Measurements from ENCODE around the gene UGT2B17.
"Not testable (repeated sequence)": the region's sequence is repeated elsewhere in the genome, so short reads cannot be mapped to it uniquely, and the experiment has no call there.

The UGT2B17 gene

GRCh38 chr4:68566364-68566763 is 9.8 kb downstream of the UGT2B17 start:
- H3K36me3 ChIP-seq (ENCODE audit: control insufficient read depth, insufficient read depth, low read length); H3K27me3 ChIP-seq (ENCODE audit: control insufficient read depth, insufficient read depth, low read length); H3K4me3 ChIP-seq (ENCODE audit: low read depth, low read length); H3K4me1 ChIP-seq (ENCODE audit: control insufficient read depth, insufficient read depth, low read length); H3K9ac ChIP-seq (ENCODE audit: low read depth, low read length); H3K9me3 ChIP-seq (ENCODE audit: control insufficient read depth, insufficient read depth, low read length): not testable (repeated sequence)

- not testable (repeated sequence) for H3K27me3 ChIP-seq (ENCODE audit: control insufficient read depth, insufficient read depth, low read length); H3K36me3 ChIP-seq (ENCODE audit: control insufficient read depth, insufficient read depth, low read length); H3K4me1 ChIP-seq (ENCODE audit: control insufficient read depth, insufficient read depth, low read length); H3K9ac ChIP-seq (ENCODE audit: low read depth, low read length); H3K4me3 ChIP-seq (ENCODE audit: low read depth, low read length); H3K9me3 ChIP-seq (ENCODE audit: control insufficient read depth, insufficient read depth, low read length)
These were observed 11.0 kb downstream of the UGT2B17 start for GRCh38 chr4:68565082-68565481.

- H3K4me1 ChIP-seq (ENCODE audit: control insufficient read depth, insufficient read depth, low read length); H3K27me3 ChIP-seq (ENCODE audit: control insufficient read depth, insufficient read depth, low read length); H3K9ac ChIP-seq (ENCODE audit: low read depth, low read length): not testable (repeated sequence)
These were observed 15.6 kb downstream of the UGT2B17 start for GRCh38 chr4:68560364-68561070.

GRCh38 chr4:68553830-68554229 is 22.3 kb downstream of the UGT2B17 start:
- H3K4me1 ChIP-seq (ENCODE audit: control insufficient read depth, insufficient read depth, low read length); H3K36me3 ChIP-seq (ENCODE audit: control insufficient read depth, insufficient read depth, low read length); H3K27me3 ChIP-seq (ENCODE audit: control insufficient read depth, insufficient read depth, low read length); H3K4me3 ChIP-seq (ENCODE audit: low read depth, low read length); H3K9ac ChIP-seq (ENCODE audit: low read depth, low read length); H3K9me3 ChIP-seq (ENCODE audit: control insufficient read depth, insufficient read depth, low read length): not testable (repeated sequence)

More at GRCh38 chr4:68560364-68561070, 15.6 kb downstream of the UGT2B17 start:
- H3K9me3 ChIP-seq (ENCODE audit: control insufficient read depth, insufficient read depth, low read length); H3K4me3 ChIP-seq (ENCODE audit: low read depth, low read length); H3K36me3 ChIP-seq (ENCODE audit: control insufficient read depth, insufficient read depth, low read length): not testable (repeated sequence)

GRCh38 chr4:68552818-68553811 is 23.0 kb downstream of the UGT2B17 start:
- H3K4me3 ChIP-seq (ENCODE audit: low read depth, low read length); H3K36me3 ChIP-seq (ENCODE audit: control insufficient read depth, insufficient read depth, low read length); H3K9ac ChIP-seq (ENCODE audit: low read depth, low read length); H3K4me1 ChIP-seq (ENCODE audit: control insufficient read depth, insufficient read depth, low read length); H3K27me3 ChIP-seq (ENCODE audit: control insufficient read depth, insufficient read depth, low read length); H3K9me3 ChIP-seq (ENCODE audit: control insufficient read depth, insufficient read depth, low read length): not testable (repeated sequence)

GRCh38 chr4:68542742-68543141 is 33.4 kb downstream of the UGT2B17 start:
- H3K36me3 ChIP-seq (ENCODE audit: control insufficient read depth, insufficient read depth, low read length); H3K27me3 ChIP-seq (ENCODE audit: control insufficient read depth, insufficient read depth, low read length); H3K4me1 ChIP-seq (ENCODE audit: control insufficient read depth, insufficient read depth, low read length); H3K9me3 ChIP-seq (ENCODE audit: control insufficient read depth, insufficient read depth, low read length); H3K4me3 ChIP-seq (ENCODE audit: low read depth, low read length); H3K9ac ChIP-seq (ENCODE audit: low read depth, low read length): not testable (repeated sequence)

GRCh38 chr4:68536375-68536774 is 39.7 kb downstream of the UGT2B17 start:
- no peak overlapping the region for H3K9ac ChIP-seq (ENCODE audit: low read depth, low read length)
- no peaks in the 10 kb centered on the region for H3K4me1 ChIP-seq (ENCODE audit: control insufficient read depth, insufficient read depth, low read length)
- no peaks in the 10 kb centered on the region for H3K9me3 ChIP-seq (ENCODE audit: control insufficient read depth, insufficient read depth, low read length)
- H3K36me3 ChIP-seq (ENCODE audit: control insufficient read depth, insufficient read depth, low read length): no peaks in the 10 kb centered on the region
- no peak overlapping the region for H3K4me3 ChIP-seq (ENCODE audit: low read depth, low read length)
- H3K27me3 ChIP-seq (ENCODE audit: control insufficient read depth, insufficient read depth, low read length): no peaks in the 10 kb centered on the region

- Histone ChIP-seq H3K36me3 (ENCODE audit: control insufficient read depth, insufficient read depth, low read length) (no peaks in the 10 kb centered on the region), H3K4me3 (ENCODE audit: low read depth, low read length) (no peak overlapping the region), H3K27me3 (ENCODE audit: control insufficient read depth, insufficient read depth, low read length) (no peaks in the 10 kb centered on the region), H3K9me3 (ENCODE audit: control insufficient read depth, insufficient read depth, low read length) (no peaks in the 10 kb centered on the region), H3K4me1 (ENCODE audit: control insufficient read depth, insufficient read depth, low read length) (no peaks in the 10 kb centered on the region), H3K9ac (ENCODE audit: low read depth, low read length) (no peak overlapping the region)
These were observed 40.1 kb downstream of the UGT2B17 start for GRCh38 chr4:68535974-68536373.

GRCh38 chr4:68522232-68522631 is 53.9 kb downstream of the UGT2B17 start:
- H3K9ac ChIP-seq (ENCODE audit: low read depth, low read length); H3K27me3 ChIP-seq (ENCODE audit: control insufficient read depth, insufficient read depth, low read length); H3K4me3 ChIP-seq (ENCODE audit: low read depth, low read length); H3K9me3 ChIP-seq (ENCODE audit: control insufficient read depth, insufficient read depth, low read length); H3K4me1 ChIP-seq (ENCODE audit: control insufficient read depth, insufficient read depth, low read length); H3K36me3 ChIP-seq (ENCODE audit: control insufficient read depth, insufficient read depth, low read length): not testable (repeated sequence)

- H3K36me3 ChIP-seq (ENCODE audit: control insufficient read depth, insufficient read depth, low read length): no peaks in the 10 kb centered on the region
- no peaks in the 10 kb centered on the region for H3K4me1 ChIP-seq (ENCODE audit: control insufficient read depth, insufficient read depth, low read length)
- H3K4me3 ChIP-seq (ENCODE audit: low read depth, low read length): no peak overlapping the region
- no peaks in the 10 kb centered on the region for H3K27me3 ChIP-seq (ENCODE audit: control insufficient read depth, insufficient read depth, low read length)
- no peak overlapping the region for H3K9ac ChIP-seq (ENCODE audit: low read depth, low read length)
- no peaks in the 10 kb centered on the region for H3K9me3 ChIP-seq (ENCODE audit: control insufficient read depth, insufficient read depth, low read length)
These were observed 55.1 kb downstream of the UGT2B17 start for GRCh38 chr4:68520985-68521384.

- no peaks in the 10 kb centered on the region for H3K27me3 ChIP-seq (ENCODE audit: control insufficient read depth, insufficient read depth, low read length)
- no peak overlapping the region for H3K9ac ChIP-seq (ENCODE audit: low read depth, low read length)
These were observed 57.2 kb downstream of the UGT2B17 start for GRCh38 chr4:68518889-68519288.

GRCh38 chr4:68505452-68505851 is 70.7 kb downstream of the UGT2B17 start:
- H3K9me3 ChIP-seq (ENCODE audit: control insufficient read depth, insufficient read depth, low read length); H3K4me3 ChIP-seq (ENCODE audit: low read depth, low read length); H3K4me1 ChIP-seq (ENCODE audit: control insufficient read depth, insufficient read depth, low read length); H3K36me3 ChIP-seq (ENCODE audit: control insufficient read depth, insufficient read depth, low read length); H3K9ac ChIP-seq (ENCODE audit: low read depth, low read length); H3K27me3 ChIP-seq (ENCODE audit: control insufficient read depth, insufficient read depth, low read length): not testable (repeated sequence)

More at GRCh38 chr4:68518889-68519288, 57.2 kb downstream of the UGT2B17 start:
- Histone ChIP-seq H3K36me3 (ENCODE audit: control insufficient read depth, insufficient read depth, low read length) (no peaks in the 10 kb centered on the region), H3K4me3 (ENCODE audit: low read depth, low read length) (no peak overlapping the region), H3K9me3 (ENCODE audit: control insufficient read depth, insufficient read depth, low read length) (no peaks in the 10 kb centered on the region), H3K4me1 (ENCODE audit: control insufficient read depth, insufficient read depth, low read length) (no peaks in the 10 kb centered on the region)

Measured in iPS-15b (cell line).